Activated CD8-positive, alpha-beta memory T cell treated with anti-CD3 and anti-CD28 coated beads, Interleukin-2, amount 50 U/mL, for 4 hours (primary cell): ENCODE results near the gene PRPH.
A peak's percentile ranks its signal among the peaks of the same experiment; 100 is the strongest.
"Not testable (repeated sequence)": the region's sequence is repeated elsewhere in the genome, so short reads cannot be mapped to it uniquely, and the experiment has no call there.

ENCODE experiments used
- DNase-seq: peaks from one replicate; pipeline ENCODE4 v3.0.0-alpha.2; 2020

The PRPH gene

GRCh38 chr12:49276304-49277290 lies 18.4 kb upstream of the PRPH start:
- no peak for DNase-seq

DNA sequence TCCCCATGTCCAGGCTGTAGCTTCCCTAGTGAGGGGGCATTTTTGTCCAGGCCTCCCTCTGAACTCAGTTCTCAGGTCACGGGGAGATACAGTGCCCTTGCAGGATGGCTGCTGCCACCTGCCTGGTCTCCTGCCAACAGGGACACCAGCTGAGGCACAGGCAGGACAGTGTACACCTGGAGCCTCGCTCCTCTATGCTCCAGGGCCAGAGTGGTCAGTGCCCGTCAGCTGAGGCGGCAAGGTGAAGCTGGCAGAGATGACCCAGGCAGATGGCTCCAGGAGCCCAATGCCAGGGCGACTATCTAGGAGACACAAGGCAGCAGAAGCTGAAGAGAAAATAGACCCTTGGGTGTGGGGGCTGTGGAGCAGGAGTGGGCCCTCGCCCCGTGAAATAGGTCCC lies 17.5 kb upstream of the PRPH start:
- no peak for DNase-seq

GRCh38 chr12:49279706-49280159 lies 15.2 kb upstream of the PRPH start:
- no peak for DNase-seq

- DNase-seq = not testable (repeated sequence)
These were observed 14.4 kb upstream of the PRPH start for GRCh38 chr12:49280545-49280944.

- DNase-seq = no peak
These were observed 12.6 kb upstream of the PRPH start for GRCh38 chr12:49282302-49282701.

DNA sequence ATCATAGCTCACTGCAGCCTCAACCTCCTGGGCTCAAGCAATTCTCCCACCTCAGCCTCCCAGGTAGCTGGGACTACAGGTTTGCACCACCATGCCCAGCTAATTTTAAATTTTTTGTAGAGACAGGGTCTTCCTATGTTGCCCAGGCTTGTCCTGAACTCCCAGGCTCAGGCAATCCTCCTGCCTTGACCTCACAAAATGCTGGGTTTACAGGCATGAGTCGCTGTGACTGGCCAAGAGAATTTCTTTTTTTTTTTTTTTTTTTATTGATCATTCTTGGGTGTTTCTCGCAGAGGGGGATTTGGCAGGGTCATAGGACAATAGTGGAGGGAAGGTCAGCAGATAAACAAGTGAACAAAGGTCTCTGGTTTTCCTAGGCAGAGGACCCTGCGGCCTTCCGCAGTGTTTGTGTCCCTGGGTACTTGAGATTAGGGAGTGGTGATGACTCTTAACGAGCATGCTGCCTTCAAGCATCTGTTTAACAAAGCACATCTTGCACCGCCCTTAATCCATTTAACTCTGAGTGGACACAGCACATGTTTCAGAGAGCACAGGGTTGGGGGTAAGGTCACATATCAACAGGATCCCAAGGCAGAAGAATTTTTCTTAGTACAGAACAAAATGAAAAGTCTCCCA lies 12.1 kb upstream of the PRPH start:
- DNase-seq = not testable (repeated sequence)

DNA sequence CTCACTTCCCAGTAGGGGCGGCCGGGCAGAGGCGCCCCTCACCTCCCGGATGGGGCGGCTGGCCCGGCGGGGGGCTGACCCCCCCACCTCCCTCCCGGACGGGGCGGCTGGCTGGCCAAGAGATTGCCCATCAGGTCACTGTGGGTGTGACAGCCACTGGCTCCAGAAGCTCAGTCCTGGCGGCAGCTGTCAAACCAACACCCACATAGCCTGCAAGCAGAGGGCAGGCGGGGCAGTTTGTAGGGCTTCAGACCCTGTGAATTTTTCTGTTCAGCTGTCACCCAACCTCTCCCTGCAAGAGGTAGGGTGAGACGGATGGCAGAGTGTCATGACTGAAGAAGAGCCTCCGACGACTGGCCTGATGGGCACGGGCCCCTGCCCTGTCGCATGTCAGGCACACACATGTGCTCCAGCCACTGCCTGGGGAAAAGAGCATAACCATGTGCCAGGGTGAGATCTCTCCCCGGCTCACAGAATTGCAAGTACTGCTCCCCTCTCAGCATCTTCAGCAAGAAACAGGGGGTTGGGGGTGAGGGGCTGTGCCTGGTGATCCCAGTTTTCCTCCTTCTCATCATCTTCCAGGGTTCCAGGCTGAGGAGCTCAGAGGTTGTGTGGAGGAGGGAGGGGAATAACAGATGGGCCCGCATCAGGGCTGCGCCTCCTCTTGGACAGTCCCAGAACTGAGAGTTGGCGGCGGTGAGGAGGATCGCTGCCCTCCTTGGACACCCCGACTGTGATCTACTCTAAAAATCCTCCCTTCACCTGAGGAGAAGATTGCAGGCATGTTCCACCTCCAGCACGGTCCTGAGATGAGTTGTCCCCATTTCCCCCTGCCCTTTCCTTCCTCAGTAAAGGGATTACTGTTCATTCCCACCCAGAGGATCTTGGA lies 11.2 kb upstream of the PRPH start:
- no peak for DNase-seq

DNA sequence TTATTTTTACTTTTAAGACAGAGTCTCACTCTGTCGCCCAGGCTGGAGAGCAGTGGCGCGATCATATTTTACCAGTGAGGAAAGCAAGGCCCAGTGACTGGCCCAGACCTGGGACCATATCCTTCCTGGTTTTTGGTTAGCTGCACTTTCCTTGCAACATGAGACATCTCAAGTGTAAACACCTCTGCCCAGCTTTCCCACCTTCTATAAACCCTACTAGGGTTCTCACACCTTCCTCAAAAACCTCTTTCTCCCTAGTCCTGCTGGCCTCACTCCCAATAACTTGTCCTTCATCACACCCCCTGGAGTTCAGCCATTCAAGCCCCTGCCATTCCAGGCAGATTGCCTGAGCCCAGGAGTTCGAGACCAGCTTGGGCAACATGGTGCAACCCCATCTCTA lies 10.3 kb upstream of the PRPH start:
- no peak for DNase-seq

GRCh38 chr12:49287876-49288275 lies 7.1 kb upstream of the PRPH start:
- DNase-seq = no peak

- DNase-seq = peak; percentile 69
These were observed 6.5 kb upstream of the PRPH start for GRCh38 chr12:49288412-49288853.

- DNase-seq = no peak
These were observed 5.9 kb upstream of the PRPH start for GRCh38 chr12:49288922-49289555.

- no peak for DNase-seq
These were observed 2.3 kb upstream of the PRPH start for GRCh38 chr12:49292729-49293055.

- no peak for DNase-seq
These were observed 1.6 kb upstream of the PRPH start for GRCh38 chr12:49293056-49293956.

DNA sequence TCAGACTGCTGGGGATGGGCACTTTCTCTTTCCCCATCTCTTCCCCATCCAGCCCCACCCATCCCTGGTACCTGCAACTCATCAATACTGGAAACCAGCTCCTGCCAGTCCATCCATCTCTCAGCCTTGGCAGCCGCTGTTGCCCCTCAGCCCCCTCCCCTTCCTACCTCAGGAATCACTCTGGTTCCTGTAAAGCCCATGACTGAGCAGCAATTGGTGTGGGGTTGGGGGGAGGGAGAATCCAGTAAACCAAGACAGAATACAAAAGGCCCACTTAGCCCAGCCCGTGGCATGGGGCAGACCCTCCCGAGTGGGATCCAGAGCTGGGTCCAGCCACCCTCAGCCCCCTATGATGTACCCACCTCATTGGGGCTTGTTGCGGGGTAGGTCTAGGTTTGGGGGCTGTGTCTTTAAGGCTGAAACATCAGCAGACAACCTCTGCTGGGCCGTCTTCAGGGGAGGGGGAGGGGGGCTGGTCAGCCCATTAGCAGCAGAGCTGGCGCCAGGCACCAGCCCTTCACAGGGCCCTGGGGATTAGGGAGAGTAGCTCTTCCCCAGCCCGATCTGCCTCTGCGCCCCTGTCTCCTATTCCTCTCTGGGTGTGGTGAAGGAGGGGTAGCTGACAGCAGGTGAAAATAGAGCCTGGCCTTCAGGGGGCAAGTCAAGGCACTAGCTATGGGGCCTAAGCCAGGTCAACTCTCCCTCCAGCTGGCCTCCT lies 702 bp upstream of the PRPH start:
- DNase-seq = no peak

DNA sequence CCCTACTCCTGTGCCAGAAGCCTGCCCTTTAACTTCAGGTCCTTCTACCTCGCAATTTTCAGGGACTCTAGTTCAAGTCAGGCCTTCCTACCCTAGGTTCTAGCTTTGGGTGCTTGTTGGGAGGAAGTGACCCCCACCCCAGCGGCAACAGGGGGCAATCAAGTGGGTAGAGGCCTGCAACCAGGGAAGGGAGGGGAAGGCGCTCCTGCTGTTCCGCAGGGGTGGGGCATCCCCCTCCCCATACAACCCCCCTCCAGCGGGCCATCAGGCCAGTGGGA lies 204 bp upstream of the PRPH start:
- no peak for DNase-seq

DNA sequence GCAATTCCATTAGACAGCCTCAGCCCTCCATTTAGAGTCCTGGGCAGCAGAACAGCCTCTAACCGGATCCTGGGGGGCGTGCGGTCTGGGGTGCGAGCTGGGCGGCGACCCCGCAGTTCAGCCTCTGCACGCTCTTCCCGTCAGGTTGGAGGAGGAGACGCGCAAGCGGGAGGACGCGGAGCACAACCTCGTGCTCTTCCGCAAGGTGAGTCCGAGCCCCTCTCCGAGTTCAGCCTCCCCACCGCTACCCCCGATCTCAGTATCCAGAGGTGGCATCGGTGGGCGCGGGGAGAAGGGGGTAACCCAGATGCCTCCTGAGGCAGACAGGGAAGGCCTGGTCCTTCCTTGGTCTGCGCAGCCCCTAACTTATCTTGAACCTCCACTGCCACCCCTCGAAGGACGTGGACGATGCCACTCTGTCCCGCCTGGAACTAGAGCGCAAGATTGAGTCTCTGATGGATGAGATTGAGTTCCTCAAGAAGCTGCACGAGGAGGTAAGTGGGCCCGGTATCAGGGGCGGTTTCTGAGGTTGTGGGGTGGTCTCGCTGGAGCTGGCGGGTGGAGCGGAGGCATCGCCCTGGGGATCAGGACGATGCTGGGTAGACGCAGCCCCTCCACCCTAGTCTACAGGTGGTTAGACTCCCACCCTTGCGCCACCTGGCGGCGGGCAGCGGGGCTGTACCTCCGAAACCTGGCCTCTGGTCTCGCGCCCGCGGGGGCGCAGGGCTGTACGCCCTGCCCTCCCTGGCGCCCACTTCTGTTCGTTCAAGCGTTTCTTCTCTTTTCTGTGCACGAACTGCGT lies 1.3 kb downstream of the PRPH start:
- peak; percentile 70 for DNase-seq

DNA sequence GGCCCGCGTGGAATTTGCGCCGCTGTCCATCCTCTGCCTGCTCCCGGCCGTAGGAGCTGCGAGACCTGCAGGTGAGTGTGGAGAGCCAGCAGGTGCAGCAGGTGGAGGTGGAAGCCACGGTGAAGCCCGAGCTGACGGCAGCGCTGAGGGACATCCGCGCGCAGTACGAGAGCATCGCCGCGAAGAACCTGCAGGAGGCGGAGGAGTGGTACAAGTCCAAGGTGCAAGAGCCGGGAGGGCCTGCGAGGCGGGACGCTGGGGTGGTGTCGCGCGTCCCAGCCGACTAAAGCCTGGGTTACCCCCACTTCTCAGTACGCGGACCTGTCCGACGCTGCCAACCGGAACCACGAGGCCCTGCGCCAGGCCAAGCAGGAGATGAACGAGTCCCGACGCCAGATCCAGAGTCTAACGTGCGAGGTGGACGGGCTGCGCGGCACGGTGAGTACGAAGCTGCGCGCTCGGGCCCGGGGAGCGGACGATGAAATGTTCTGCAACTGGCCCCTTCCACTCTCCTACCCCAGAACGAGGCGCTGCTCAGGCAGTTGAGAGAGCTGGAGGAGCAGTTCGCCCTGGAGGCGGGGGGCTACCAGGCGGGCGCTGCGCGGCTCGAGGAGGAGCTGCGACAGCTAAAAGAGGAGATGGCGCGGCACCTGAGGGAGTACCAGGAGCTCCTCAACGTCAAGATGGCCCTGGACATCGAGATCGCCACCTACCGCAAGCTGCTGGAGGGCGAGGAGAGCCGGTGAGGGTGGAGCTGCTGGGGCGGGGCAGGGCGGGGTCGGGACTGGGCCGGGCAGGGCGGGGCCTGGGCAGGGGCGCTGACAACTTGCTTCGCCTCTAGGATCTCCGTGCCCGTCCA lies 2.1 kb downstream of the PRPH start:
- no peak for DNase-seq

- no peak for DNase-seq
These were observed 2.7 kb downstream of the PRPH start for GRCh38 chr12:49297695-49298060.

- DNase-seq = no peak
These were observed 3.2 kb downstream of the PRPH start for GRCh38 chr12:49298160-49298559.
